Measurements from ENCODE around the gene B4GALT3.

DNA sequence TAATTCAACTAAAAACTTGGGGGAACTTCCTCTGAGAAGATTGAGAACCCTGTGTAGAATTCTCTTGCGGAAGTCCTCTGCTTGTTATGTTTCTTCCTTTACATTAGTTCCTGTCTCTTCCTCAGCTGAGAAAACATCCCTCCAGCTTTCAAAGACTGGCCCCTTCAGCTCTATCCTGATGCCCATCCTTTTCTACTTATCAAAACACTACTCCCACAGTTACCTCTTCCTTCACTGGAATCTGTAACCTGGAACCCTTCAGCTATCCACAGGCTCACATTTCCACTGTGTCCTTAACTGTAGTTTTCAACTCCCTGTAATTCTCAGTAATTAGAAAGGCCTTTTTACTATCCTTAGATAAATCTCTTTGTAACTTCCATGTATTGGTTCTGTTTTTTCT lies 38.9 kb downstream of the B4GALT3 start:
- TF ChIP-seq CTCF (IDR thresholded peaks at IDR 0.05), result no peak
- TF ChIP-seq POLR2A (IDR thresholded peaks at IDR 0.05), result no peak
